Femur (tissue), 1 donor: ENCODE data around the gene LSAMP.

Experiments
- DNase-seq: peaks from one replicate; pipeline ENCODE4 v3.0.0-alpha.2; 2017

LSAMP gene

GRCh38 chr3:116281313-116282143 is 163.8 kb downstream of the LSAMP start:
- DNase-seq: no peak

GRCh38 chr3:116280130-116280740 is 165.1 kb downstream of the LSAMP start:
- peak; percentile 34 for DNase-seq

GRCh38 chr3:116276675-116277074 is 168.6 kb downstream of the LSAMP start:
- no peak for DNase-seq

- DNase-seq: no peak
These were observed 175.2 kb downstream of the LSAMP start for GRCh38 chr3:116270056-116270455.

- DNase-seq: no peak
These were observed 178.2 kb downstream of the LSAMP start for GRCh38 chr3:116267116-116267515.

GRCh38 chr3:116265976-116266584 is 179.2 kb downstream of the LSAMP start:
- DNase-seq: no peak

GRCh38 chr3:116265320-116265695 is 180.0 kb downstream of the LSAMP start:
- no peak for DNase-seq

- DNase-seq: no peak
These were observed 180.6 kb downstream of the LSAMP start for GRCh38 chr3:116264546-116265319.

- no peak for DNase-seq
These were observed 181.3 kb downstream of the LSAMP start for GRCh38 chr3:116263842-116264545.

GRCh38 chr3:116260491-116260890 is 184.8 kb downstream of the LSAMP start:
- no peak for DNase-seq

- DNase-seq: no peak
These were observed 185.3 kb downstream of the LSAMP start for GRCh38 chr3:116259984-116260383.

- DNase-seq: no peak
These were observed 188.3 kb downstream of the LSAMP start for GRCh38 chr3:116256843-116257485.

- DNase-seq: no peak
These were observed 190.7 kb downstream of the LSAMP start for GRCh38 chr3:116254541-116254940.

GRCh38 chr3:116253511-116253910 is 191.8 kb downstream of the LSAMP start:
- no peak for DNase-seq

GRCh38 chr3:116247605-116248004 is 197.7 kb downstream of the LSAMP start:
- DNase-seq: no peak

- no peak for DNase-seq
These were observed 198.8 kb downstream of the LSAMP start for GRCh38 chr3:116246406-116246980.

- no peak for DNase-seq
These were observed 202.5 kb downstream of the LSAMP start for GRCh38 chr3:116242825-116243224.

GRCh38 chr3:116241677-116242076 is 203.6 kb downstream of the LSAMP start:
- no peak for DNase-seq

GRCh38 chr3:116240261-116240660 is 205.0 kb downstream of the LSAMP start:
- DNase-seq: no peak

- no peak for DNase-seq
These were observed 206.3 kb downstream of the LSAMP start for GRCh38 chr3:116238846-116239565.
